Breast epithelium (tissue), 3 donors: ENCODE data around the gene PLPPR1.

Source experiments
- POLR2A ChIP-seq: fragments of 450-650 bp; IDR thresholded peaks from one replicate; pipeline ENCODE4 v1.6.1; 2016; ENCODE audit warnings: antibody characterized with exemption, mild to moderate bottlenecking, moderate library complexity
- POLR2AphosphoS5 ChIP-seq, 3 donors: sonication (generic); formaldehyde crosslinking; IDR thresholded peaks; one replicate each; pipeline ENCODE4 v1.6.1; 2017; ENCODE audit warnings: antibody characterized with exemption in 3 of 3
- TF ChIP-seq, protein P1 (sequence below), 3 donors: fragments of 450-650 bp; IDR thresholded peaks; one replicate each; pipeline ENCODE4 v1.5.1; 2016 to 2017; ENCODE audit warnings: antibody characterized with exemption in 3 of 3, mild to moderate bottlenecking in 3 of 3, moderate library complexity in 3 of 3

DNA sequence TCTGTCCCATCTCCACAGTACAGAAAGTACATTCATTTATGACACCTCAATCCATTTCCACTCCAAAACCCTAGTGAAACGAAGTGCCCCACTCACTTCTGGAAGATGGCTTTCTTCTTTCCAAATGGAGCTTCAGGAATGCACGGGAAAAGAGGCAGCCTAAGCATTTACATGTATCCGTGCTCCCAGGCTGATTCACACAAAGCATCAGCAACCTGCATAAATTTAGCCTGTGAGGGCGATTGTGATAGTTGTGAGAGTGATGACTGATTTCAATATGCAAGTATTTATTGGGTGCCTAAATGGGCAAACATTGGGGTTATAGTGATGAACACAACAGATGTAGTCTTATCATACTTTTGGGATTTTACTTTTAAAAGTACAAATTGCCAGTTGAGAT, 86.6 kb downstream of the PLPPR1 start:
- TF ChIP-seq POLR2A (no peak), POLR2AphosphoS5 (IDR thresholded peaks at IDR 0.05) (no peak)
- TF ChIP-seq, protein P1, sequence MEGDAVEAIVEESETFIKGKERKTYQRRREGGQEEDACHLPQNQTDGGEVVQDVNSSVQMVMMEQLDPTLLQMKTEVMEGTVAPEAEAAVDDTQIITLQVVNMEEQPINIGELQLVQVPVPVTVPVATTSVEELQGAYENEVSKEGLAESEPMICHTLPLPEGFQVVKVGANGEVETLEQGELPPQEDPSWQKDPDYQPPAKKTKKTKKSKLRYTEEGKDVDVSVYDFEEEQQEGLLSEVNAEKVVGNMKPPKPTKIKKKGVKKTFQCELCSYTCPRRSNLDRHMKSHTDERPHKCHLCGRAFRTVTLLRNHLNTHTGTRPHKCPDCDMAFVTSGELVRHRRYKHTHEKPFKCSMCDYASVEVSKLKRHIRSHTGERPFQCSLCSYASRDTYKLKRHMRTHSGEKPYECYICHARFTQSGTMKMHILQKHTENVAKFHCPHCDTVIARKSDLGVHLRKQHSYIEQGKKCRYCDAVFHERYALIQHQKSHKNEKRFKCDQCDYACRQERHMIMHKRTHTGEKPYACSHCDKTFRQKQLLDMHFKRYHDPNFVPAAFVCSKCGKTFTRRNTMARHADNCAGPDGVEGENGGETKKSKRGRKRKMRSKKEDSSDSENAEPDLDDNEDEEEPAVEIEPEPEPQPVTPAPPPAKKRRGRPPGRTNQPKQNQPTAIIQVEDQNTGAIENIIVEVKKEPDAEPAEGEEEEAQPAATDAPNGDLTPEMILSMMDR (IDR thresholded peaks at IDR 0.05) = no peak
